Muscle layer of duodenum (tissue), 2 donors: Measurements from ENCODE around the gene AJUBA.

Source experiments
- H3K27ac ChIP-seq: one replicate; pipeline ENCODE4 v1.7.0; 2013; ENCODE audit warnings: mild to moderate bottlenecking, low read length
- H3K27me3 ChIP-seq: one replicate; pipeline ENCODE4 v1.7.0; 2013; ENCODE audit warnings: low read depth, mild to moderate bottlenecking, control low read depth, low read length
- H3K36me3 ChIP-seq, 2 donors: one replicate each; pipeline ENCODE4 v1.7.0; 2013; ENCODE audit warnings: low read length in 2 of 2, control low read depth in 1 of 2, mild to moderate bottlenecking in 1 of 2; ENCODE audit not compliant: insufficient read depth in 2 of 2, control insufficient read depth in 1 of 2
- H3K4me1 ChIP-seq, 2 donors: one replicate each; pipeline ENCODE4 v1.7.0; 2013; ENCODE audit warnings: low read length in 2 of 2, mild to moderate bottlenecking in 2 of 2, control low read depth in 1 of 2, moderate library complexity in 1 of 2; ENCODE audit not compliant: insufficient read depth in 2 of 2, control insufficient read depth in 1 of 2
- H3K4me3 ChIP-seq, 2 donors: one replicate each; pipeline ENCODE4 v1.7.0; 2013; ENCODE audit warnings: low read length in 2 of 2, low read depth in 1 of 2, mild to moderate bottlenecking in 1 of 2
- H3K9me3 ChIP-seq, 2 donors: one replicate each; pipeline ENCODE4 v1.7.0; 2013; ENCODE audit warnings: low read length in 2 of 2, control low read depth in 1 of 2, mild to moderate bottlenecking in 1 of 2; ENCODE audit not compliant: control insufficient read depth in 1 of 2
- donor health status: healthy.

AJUBA gene

DNA sequence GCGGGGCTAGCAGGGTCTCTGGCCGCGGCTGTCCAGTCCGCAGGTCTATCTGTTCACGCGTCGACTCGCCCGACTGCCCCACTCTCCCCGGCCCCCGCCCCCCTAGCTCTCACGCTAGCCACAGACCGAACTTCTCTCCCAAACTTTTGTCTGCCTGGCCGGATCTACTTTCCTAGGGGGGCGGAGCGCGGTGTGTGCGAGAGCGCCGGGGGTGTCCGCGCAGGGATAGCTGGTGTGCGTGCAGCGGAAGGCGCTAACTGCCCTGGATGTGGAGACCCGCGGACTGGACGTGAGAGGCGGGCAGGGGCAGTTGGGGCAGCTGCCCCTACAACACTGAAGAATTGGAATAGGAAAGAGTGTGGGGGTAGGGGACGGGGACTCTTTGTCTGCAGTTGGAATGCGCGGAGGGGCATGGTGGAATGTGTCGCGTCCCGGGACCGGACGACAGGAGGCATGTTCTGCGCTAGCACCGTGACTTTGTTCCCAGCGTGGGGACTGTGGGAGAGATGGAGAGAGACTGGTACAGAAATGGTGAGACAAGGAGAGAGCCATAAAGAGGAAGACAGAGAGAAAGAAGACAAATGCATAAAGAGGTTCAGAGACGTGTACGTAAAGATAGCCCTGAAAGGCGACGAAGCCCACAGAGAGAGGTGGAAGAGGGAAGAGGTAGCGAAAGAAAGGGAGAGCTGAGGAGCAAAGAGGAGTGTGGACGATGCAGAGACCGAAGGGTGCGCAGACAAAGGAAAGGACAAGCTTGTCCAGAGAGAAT, at the start of gene AJUBA:
Gene AJUBA (minus strand): TSS at position 75 of the 769 bp plus-strand sequence. CDS start 285 bp downstream, outside the sequence.
- peaks cover 0 to 5% of the 10 kb centered on the region in 2 donors for H3K36me3 ChIP-seq
- no peak within 1 kb of the TSS for H3K27ac ChIP-seq
- H3K4me1 ChIP-seq = peaks cover 5 to 34% of the 10 kb centered on the region in 2 donors
- H3K27me3 ChIP-seq = peaks cover 6% of the 10 kb centered on the region
- no peaks in the 10 kb centered on the region for H3K9me3 ChIP-seq
- peak within 1 kb of the TSS; percentile 67 to 90 for H3K4me3 ChIP-seq

DNA sequence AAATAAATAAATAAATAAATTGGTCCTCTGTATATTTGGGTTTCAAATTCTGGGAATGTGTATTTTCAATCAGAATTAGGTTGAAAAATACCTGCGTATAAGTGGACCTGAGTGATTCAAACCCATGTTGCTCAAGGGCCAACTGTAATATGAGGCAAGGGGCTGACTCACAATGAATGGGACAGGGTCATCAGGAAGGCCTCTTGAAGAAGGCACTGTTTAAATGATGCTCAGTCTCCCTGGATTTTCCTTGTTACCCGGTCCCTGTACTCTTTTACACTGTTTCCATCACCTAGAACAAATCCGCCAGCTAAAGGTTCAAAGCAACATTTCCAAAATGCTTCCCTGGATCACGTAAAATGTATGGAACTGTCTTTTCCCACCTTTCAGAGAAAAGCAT, 48.6 kb upstream of the AJUBA start:
- H3K27me3 ChIP-seq = no peaks in the 10 kb centered on the region
- no peaks in the 10 kb centered on the region for H3K9me3 ChIP-seq
- H3K27ac ChIP-seq = no peak overlapping the region
- H3K4me1 ChIP-seq = peaks cover 0 to 17% of the 10 kb centered on the region in 2 donors
- H3K4me3 ChIP-seq = no peak overlapping the region
- peaks cover 15 to 34% of the 10 kb centered on the region in 2 donors for H3K36me3 ChIP-seq

DNA sequence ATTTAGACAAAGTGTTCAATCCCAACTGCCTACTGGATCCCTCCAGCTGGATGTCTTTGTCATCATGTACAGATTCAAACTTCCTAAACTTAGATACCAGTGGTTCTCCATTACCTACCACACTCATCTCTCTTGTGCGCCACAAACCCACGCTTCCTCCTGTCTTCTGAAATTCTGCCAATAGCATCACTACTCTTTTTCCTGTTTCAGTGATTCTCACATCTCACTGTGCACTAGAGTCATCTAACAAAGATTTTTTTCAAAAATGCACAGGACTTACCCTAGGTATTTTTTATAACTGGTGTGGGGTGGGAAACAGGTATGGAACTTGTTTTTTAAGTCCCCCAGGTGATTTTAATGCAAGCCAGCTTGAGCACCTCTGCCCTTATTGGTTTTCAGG, 46.4 kb upstream of the AJUBA start:
- no peak overlapping the region for H3K27ac ChIP-seq
- H3K4me3 ChIP-seq = no peak overlapping the region
- H3K27me3 ChIP-seq = no peaks in the 10 kb centered on the region
- peaks cover 28 to 37% of the 10 kb centered on the region in 2 donors for H3K36me3 ChIP-seq
- H3K9me3 ChIP-seq = no peaks in the 10 kb centered on the region
- H3K4me1 ChIP-seq = peaks cover 0 to 10% of the 10 kb centered on the region in 2 donors

DNA sequence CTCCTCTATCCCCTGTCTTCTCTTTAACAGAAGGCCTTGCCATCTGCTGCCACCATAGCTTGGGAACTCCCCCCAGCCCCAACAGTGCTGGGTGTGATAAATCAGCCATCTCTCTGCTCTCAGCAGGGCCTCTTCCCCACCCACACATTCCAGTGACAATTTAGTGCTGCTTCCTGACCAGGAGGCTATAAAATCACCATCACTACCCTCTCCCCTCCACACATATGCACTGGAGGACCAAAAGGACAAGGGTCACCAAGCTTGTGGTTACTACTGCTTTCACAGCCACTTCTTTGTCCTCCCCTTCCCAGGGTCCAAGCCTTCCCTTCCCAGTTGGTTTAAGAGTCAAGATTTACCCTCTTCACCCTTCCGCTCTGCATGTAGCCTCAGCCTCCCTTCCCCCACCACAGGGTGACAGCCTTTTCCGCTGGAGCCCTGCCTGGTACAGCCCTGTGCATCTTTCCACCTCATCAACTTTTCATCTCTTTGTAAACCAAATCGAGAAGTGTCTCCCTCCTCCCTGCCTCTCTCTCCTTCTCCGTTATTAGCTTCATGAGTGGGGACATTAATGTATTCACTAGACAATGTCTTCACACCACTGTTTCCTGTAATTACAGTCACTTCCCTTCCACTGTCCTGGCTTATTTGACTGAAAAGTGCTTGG, 42.9 kb upstream of the AJUBA start:
- no peaks in the 10 kb centered on the region for H3K27me3 ChIP-seq
- H3K9me3 ChIP-seq = no peaks in the 10 kb centered on the region
- H3K36me3 ChIP-seq = peaks cover 17 to 19% of the 10 kb centered on the region in 2 donors
- H3K27ac ChIP-seq = no peak overlapping the region
- H3K4me1 ChIP-seq = no peaks in the 10 kb centered on the region
- no peak overlapping the region for H3K4me3 ChIP-seq

GRCh38 chr14:23024612-23025075, 42.3 kb upstream of the AJUBA start:
- Histone ChIP-seq H3K4me3 (no peak overlapping the region), H3K27ac (no peak overlapping the region), H3K4me1 (no peaks in the 10 kb centered on the region), H3K9me3 (no peaks in the 10 kb centered on the region), H3K36me3 (peaks cover 16 to 19% of the 10 kb centered on the region in 2 donors), H3K27me3 (no peaks in the 10 kb centered on the region)

DNA sequence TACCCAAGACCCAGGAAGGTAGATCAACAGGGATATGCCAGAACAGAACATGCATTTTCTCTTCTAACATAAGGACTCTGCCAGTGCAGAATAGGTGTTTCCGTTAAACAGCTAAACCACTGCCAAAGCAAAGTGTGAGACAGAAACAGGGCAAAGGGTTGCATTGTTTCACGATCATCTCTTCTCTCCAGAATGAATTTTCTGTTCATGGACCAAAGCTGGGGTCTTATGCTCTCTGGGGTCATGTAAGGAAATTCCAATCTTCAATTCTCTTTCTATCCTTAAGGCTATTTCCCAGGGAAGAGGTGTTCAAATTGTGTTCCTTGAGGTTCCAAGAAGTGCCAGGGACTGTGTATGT, 41.4 kb upstream of the AJUBA start:
- H3K36me3 ChIP-seq = peaks cover 15 to 16% of the 10 kb centered on the region in 2 donors
- H3K27ac ChIP-seq = no peak overlapping the region
- H3K4me3 ChIP-seq = no peak overlapping the region

DNA sequence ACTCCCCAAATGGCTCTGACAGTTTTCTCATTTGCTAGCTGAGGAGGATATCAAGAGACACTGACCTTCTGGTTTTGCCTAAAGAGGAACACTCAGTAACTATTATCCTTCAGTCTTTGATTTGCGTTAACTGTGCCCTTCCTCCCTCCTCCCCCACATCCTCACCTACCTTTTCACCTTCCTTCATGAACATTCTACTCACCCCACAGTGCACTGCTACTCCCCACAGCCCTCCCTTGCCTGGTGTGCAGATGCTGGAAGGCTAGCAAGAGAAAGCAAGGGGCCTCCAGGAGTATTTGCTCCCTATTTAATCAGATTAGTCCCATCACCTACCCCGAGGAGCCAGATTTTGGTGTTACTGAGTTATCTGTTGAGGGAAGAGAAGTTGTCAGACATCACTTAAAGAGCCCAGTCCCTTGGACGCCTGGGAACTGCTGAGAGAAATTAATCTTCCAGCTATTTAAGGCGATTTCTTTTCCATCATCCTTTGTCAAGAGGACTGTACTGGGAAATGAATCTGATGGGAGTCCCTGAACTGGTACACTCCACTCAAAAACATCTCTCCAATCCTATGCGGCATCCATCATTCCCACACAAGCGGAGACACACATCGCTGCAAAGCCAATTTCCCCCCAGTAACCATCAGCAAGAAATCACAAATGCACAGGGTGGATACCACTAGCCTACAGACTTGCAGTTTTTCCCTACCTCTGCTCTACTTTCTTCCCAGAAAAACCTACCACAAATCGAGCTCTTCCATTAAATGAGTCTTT, 40.9 kb upstream of the AJUBA start:
- Histone ChIP-seq H3K36me3 (peaks cover 15 to 16% of the 10 kb centered on the region in 2 donors), H3K27me3 (no peaks in the 10 kb centered on the region), H3K4me3 (no peak overlapping the region), H3K4me1 (no peaks in the 10 kb centered on the region), H3K27ac (no peak overlapping the region), H3K9me3 (no peaks in the 10 kb centered on the region)

More for the DNA sequence above, 41.4 kb upstream of the AJUBA start:
- Histone ChIP-seq H3K27me3 (no peaks in the 10 kb centered on the region), H3K9me3 (no peaks in the 10 kb centered on the region), H3K4me1 (no peaks in the 10 kb centered on the region)

DNA sequence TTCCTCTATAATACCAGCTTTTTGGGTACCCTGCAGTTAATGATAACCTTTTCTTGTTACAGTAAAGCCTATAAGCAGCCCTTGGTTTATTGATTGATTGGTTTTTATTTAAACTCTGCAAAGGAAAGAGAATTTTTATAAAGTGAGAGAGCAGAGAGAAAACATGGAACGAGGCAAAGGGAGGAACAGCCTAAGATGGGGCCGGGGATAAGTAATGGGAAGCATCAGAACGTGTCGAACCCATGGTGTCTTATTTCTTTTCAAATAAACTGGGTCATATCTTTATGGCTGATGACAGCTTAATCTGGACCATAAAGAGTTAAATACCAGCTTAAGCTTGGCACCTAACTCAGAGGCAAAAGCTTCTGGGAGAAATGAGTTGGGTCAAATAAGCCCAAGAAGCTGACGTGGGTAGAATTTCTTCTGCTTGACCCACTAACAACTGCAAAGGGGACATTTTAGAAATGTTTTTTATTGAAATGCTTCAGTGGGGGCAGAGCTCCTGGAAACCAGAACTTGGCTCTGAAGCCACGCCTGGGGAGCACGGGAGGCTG, 39.6 kb upstream of the AJUBA start:
- Histone ChIP-seq H3K27ac (no peak overlapping the region), H3K27me3 (no peaks in the 10 kb centered on the region), H3K9me3 (no peaks in the 10 kb centered on the region), H3K4me3 (no peak overlapping the region), H3K36me3 (peaks cover 15 to 16% of the 10 kb centered on the region in 2 donors), H3K4me1 (no peaks in the 10 kb centered on the region)

- H3K27ac ChIP-seq = no peak overlapping the region
- no peaks in the 10 kb centered on the region for H3K4me1 ChIP-seq
- no peak overlapping the region for H3K4me3 ChIP-seq
- H3K36me3 ChIP-seq = peaks cover 15 to 16% of the 10 kb centered on the region in 2 donors
- no peaks in the 10 kb centered on the region for H3K9me3 ChIP-seq
- no peaks in the 10 kb centered on the region for H3K27me3 ChIP-seq
These were observed 39.1 kb upstream of the AJUBA start for GRCh38 chr14:23021434-23021833.

DNA sequence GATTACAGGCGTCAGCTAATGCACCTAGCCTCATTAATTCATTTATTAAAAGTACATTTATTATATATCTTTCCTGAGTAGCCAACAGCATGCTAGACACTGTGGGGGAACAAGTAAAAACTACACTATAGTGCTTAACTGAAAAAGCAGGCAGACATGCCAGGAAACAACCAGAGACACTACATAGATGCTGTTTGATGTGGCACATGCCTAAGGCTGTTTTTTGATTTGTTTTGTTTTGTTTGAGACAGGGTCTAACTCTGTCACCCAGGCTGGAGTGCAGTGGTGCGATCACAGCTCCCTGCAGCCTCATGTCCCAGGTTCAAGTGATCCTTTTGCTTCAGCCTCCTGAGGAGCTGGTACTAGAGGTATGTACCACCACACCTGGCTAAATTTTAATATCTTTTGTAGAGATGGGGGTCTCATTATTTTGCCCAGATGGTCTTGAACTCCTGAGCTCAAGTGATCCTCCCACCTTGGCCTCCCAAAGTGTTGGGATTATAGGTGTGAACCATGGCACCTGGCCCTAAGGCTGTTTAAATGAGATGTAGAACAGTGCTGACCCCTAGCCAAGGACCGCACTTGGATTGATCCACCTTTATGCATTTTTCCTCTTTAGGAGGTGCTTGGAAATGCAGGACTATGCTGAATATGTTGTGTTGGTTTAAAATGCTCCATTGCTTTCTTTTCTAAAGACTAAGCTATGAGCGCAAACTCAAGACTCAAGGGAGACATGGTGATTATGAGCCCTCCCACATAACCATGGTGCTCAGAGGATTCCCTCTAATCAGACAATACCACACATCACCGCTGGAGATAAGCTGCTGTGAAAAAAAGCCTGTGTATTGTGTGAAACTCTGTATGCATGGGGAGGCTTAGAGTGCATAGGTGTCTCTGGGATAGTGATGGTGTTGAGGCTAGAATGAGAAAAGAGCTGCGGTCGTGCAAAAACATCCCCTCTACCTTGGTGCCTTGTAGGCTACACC, 38.1 kb upstream of the AJUBA start:
- H3K4me3 ChIP-seq = no peak overlapping the region
- H3K36me3 ChIP-seq = peaks cover 6 to 8% of the 10 kb centered on the region in 2 donors
- no peak overlapping the region for H3K27ac ChIP-seq
- H3K9me3 ChIP-seq = no peaks in the 10 kb centered on the region
- no peaks in the 10 kb centered on the region for H3K4me1 ChIP-seq
- no peaks in the 10 kb centered on the region for H3K27me3 ChIP-seq
